ENCODE measurements around the gene PKN2.
"Not testable (repeated sequence)": the region's sequence is repeated elsewhere in the genome, so short reads cannot be mapped to it uniquely, and the experiment has no call there.

PKN2 gene

GRCh38 chr1:88802950-88803349, 118.9 kb downstream of the PKN2 start:
- no peak for DNase-seq (ENCODE audit: low spot score in 2 of 2)
- Mint-ChIP-seq H3K9me3 (peaks cover 20% of the 10 kb centered on the region), H3K36me3 (peaks cover 41% of the 10 kb centered on the region), H3K27me3 (no peaks in the 10 kb centered on the region), H3K4me1 (peaks cover 3% of the 10 kb centered on the region), H3K27ac (peak overlapping the region; percentile 31), H3K4me3 (no peak overlapping the region)
- ATAC-seq (ENCODE audit: low read depth), result no peak

GRCh38 chr1:88803444-88803843, 119.4 kb downstream of the PKN2 start:
- H3K36me3 Mint-ChIP-seq, result peaks cover 38% of the 10 kb centered on the region
- peaks cover 18% of the 10 kb centered on the region for H3K9me3 Mint-ChIP-seq
- H3K27me3 Mint-ChIP-seq, result no peaks in the 10 kb centered on the region
- peaks cover 3% of the 10 kb centered on the region for H3K4me1 Mint-ChIP-seq
- no peak for DNase-seq (ENCODE audit: low spot score in 2 of 2)
- H3K27ac Mint-ChIP-seq, result no peak overlapping the region
- ATAC-seq (ENCODE audit: low read depth), result no peak
- H3K4me3 Mint-ChIP-seq, result no peak overlapping the region

- no peak for DNase-seq (ENCODE audit: low spot score in 2 of 2)
- Mint-ChIP-seq H3K27ac (no peak overlapping the region), H3K4me3 (no peak overlapping the region), H3K9me3 (no peaks in the 10 kb centered on the region), H3K27me3 (no peaks in the 10 kb centered on the region), H3K4me1 (no peaks in the 10 kb centered on the region), H3K36me3 (peaks cover 17% of the 10 kb centered on the region)
- no peak for ATAC-seq (ENCODE audit: low read depth)
These were observed 128.3 kb downstream of the PKN2 start for GRCh38 chr1:88812366-88812765.

GRCh38 chr1:88813471-88813870, 129.4 kb downstream of the PKN2 start:
- Mint-ChIP-seq H3K27me3 (no peaks in the 10 kb centered on the region), H3K9me3 (no peaks in the 10 kb centered on the region), H3K27ac (no peak overlapping the region), H3K4me1 (no peaks in the 10 kb centered on the region), H3K4me3 (no peak overlapping the region), H3K36me3 (peaks cover 22% of the 10 kb centered on the region)
- DNase-seq (ENCODE audit: low spot score in 2 of 2), result no peak
- no peak for ATAC-seq (ENCODE audit: low read depth)

- not testable (repeated sequence) for H3K4me1 Mint-ChIP-seq; H3K27me3 Mint-ChIP-seq; H3K4me3 Mint-ChIP-seq; ATAC-seq (ENCODE audit: low read depth); H3K27ac Mint-ChIP-seq; DNase-seq (ENCODE audit: low spot score in 2 of 2); H3K9me3 Mint-ChIP-seq
- peaks cover 22% of the 10 kb centered on the region for H3K36me3 Mint-ChIP-seq
These were observed 135.6 kb downstream of the PKN2 start for GRCh38 chr1:88819642-88820041.

- ATAC-seq (ENCODE audit: low read depth) (no peak), DNase-seq (ENCODE audit: low spot score in 2 of 2) (no peak)
- H3K36me3 Mint-ChIP-seq, result peaks cover 18% of the 10 kb centered on the region
- H3K9me3 Mint-ChIP-seq, result no peaks in the 10 kb centered on the region
- H3K4me1 Mint-ChIP-seq, result no peaks in the 10 kb centered on the region
- H3K27ac Mint-ChIP-seq, result peak overlapping the region; percentile 74
- H3K27me3 Mint-ChIP-seq, result no peaks in the 10 kb centered on the region
- H3K4me3 Mint-ChIP-seq, result no peak overlapping the region
These were observed 141.6 kb downstream of the PKN2 start for GRCh38 chr1:88825721-88826120.

GRCh38 chr1:88847643-88848042, 163.6 kb downstream of the PKN2 start:
- Mint-ChIP-seq H3K9me3 (no peaks in the 10 kb centered on the region), H3K27ac (no peak overlapping the region), H3K27me3 (no peaks in the 10 kb centered on the region), H3K36me3 (peaks cover 6% of the 10 kb centered on the region), H3K4me1 (no peaks in the 10 kb centered on the region), H3K4me3 (no peak overlapping the region)
- DNase-seq (ENCODE audit: low spot score in 2 of 2) (no peak), ATAC-seq (ENCODE audit: low read depth) (no peak)

GRCh38 chr1:88851303-88852063, 167.4 kb downstream of the PKN2 start:
- DNase-seq (ENCODE audit: low spot score in 2 of 2) (no peak), ATAC-seq (ENCODE audit: low read depth) (no peak)
- Mint-ChIP-seq H3K36me3 (peaks cover 17% of the 10 kb centered on the region), H3K9me3 (no peaks in the 10 kb centered on the region), H3K4me1 (no peaks in the 10 kb centered on the region), H3K4me3 (no peak overlapping the region), H3K27me3 (no peaks in the 10 kb centered on the region), H3K27ac (no peak overlapping the region)

- H3K27me3 Mint-ChIP-seq, result no peaks in the 10 kb centered on the region
- peak overlapping the region; percentile 38 for H3K27ac Mint-ChIP-seq
- H3K36me3 Mint-ChIP-seq, result peaks cover 14% of the 10 kb centered on the region
- no peak for DNase-seq (ENCODE audit: low spot score in 2 of 2)
- no peak overlapping the region for H3K4me3 Mint-ChIP-seq
- ATAC-seq (ENCODE audit: low read depth), result no peak
- H3K9me3 Mint-ChIP-seq, result no peaks in the 10 kb centered on the region
- H3K4me1 Mint-ChIP-seq, result peaks cover 12% of the 10 kb centered on the region
These were observed 183.9 kb downstream of the PKN2 start for GRCh38 chr1:88867743-88868521.

GRCh38 chr1:88869644-88870043, 185.6 kb downstream of the PKN2 start:
- not testable (repeated sequence) for H3K27ac Mint-ChIP-seq; H3K27me3 Mint-ChIP-seq; H3K4me3 Mint-ChIP-seq; ATAC-seq (ENCODE audit: low read depth); DNase-seq (ENCODE audit: low spot score in 2 of 2); H3K9me3 Mint-ChIP-seq
- Mint-ChIP-seq H3K36me3 (peaks cover 11% of the 10 kb centered on the region), H3K4me1 (peaks cover 14% of the 10 kb centered on the region)

GRCh38 chr1:88873737-88874349, 189.8 kb downstream of the PKN2 start:
- DNase-seq (ENCODE audit: low spot score in 2 of 2), result no peak
- Mint-ChIP-seq H3K27me3 (no peaks in the 10 kb centered on the region), H3K9me3 (no peaks in the 10 kb centered on the region), H3K27ac (peak overlapping the region; percentile 6), H3K36me3 (peaks cover 8% of the 10 kb centered on the region), H3K4me3 (no peak overlapping the region), H3K4me1 (peaks cover 17% of the 10 kb centered on the region)
- no peak for ATAC-seq (ENCODE audit: low read depth)

- Mint-ChIP-seq H3K9me3 (no peaks in the 10 kb centered on the region), H3K27ac (peak overlapping the region; percentile 11), H3K4me3 (no peak overlapping the region), H3K4me1 (peaks cover 19% of the 10 kb centered on the region), H3K36me3 (peaks cover 8% of the 10 kb centered on the region), H3K27me3 (no peaks in the 10 kb centered on the region)
- DNase-seq (ENCODE audit: low spot score in 2 of 2), result no peak
- no peak for ATAC-seq (ENCODE audit: low read depth)
These were observed 191.5 kb downstream of the PKN2 start for GRCh38 chr1:88875595-88875994.

GRCh38 chr1:88876573-88877365, 192.7 kb downstream of the PKN2 start:
- no peak for ATAC-seq (ENCODE audit: low read depth)
- H3K27me3 Mint-ChIP-seq, result no peaks in the 10 kb centered on the region
- no peak overlapping the region for H3K27ac Mint-ChIP-seq
- peaks cover 19% of the 10 kb centered on the region for H3K4me1 Mint-ChIP-seq
- H3K9me3 Mint-ChIP-seq, result no peaks in the 10 kb centered on the region
- H3K4me3 Mint-ChIP-seq, result no peak overlapping the region
- peaks cover 8% of the 10 kb centered on the region for H3K36me3 Mint-ChIP-seq
- no peak for DNase-seq (ENCODE audit: low spot score in 2 of 2)
